Fibroblast of mammary gland (primary cell): ENCODE data around the gene MAGI1.
A peak's percentile ranks its signal among the peaks of the same experiment; 100 is the strongest.

ENCODE experiments used
- DNase-seq: peaks from one replicate; pipeline ENCODE4 v3.0.0-alpha.2; 2010; ENCODE audit warnings: low read depth
- H3K4me3 ChIP-seq: 2 replicates; pipeline ENCODE4 v1.5.1; 2011; ENCODE audit warnings: low read depth, mild to moderate bottlenecking, low read length, moderate library complexity; ENCODE audit not compliant: control insufficient read depth
- CTCF ChIP-seq: conservative IDR thresholded peaks from 2 replicates; pipeline ENCODE4 v1.5.1; 2011; ENCODE audit warnings: low read depth, low read length, inconsistent platforms; ENCODE audit not compliant: control insufficient read depth, insufficient read depth

The MAGI1 gene

GRCh38 chr3:65831733-65832425 is 206.8 kb downstream of the MAGI1 start:
- H3K4me3 ChIP-seq = no peak overlapping the region
- TF ChIP-seq CTCF = no peak
- peak; percentile 75 for DNase-seq

DNA sequence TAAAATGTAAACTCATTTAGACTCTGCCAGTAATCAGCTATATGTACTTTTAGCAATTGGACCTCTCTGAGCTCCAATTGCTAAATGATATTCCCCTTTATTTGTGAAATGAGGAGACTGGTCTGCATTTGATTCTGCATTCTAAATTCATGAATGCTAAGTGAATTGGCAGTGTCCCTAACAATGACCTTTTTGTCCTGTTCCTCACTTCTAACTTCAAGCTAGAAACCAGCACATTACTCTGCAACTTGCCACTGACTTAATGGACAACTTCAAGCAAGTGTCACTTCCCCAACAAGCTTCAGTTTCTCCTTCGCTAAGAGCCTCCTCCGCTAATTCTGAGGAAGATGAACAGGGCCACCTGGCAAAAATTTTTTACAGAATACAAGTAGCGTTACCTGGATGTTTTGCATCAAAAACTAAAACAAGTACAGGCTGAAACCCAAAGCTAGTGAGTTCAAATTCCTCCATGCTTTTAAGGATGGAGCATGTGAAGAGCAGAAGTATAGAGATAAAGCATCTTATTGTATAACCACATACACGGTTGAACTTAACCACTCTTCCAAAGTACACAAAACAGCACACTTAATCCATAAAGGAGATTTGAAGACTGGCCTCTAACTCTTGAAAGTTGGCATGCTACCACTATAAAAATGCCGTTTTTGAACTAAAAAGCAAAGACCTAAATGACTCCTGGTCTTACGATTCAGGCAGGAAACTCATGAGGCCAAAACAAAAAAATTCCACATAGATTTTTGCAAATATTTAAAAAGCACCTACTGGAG is 207.6 kb downstream of the MAGI1 start:
- H3K4me3 ChIP-seq = no peak overlapping the region
- DNase-seq = no peak
- no peak for TF ChIP-seq CTCF

GRCh38 chr3:65829228-65829627 is 209.5 kb downstream of the MAGI1 start:
- TF ChIP-seq CTCF = no peak

GRCh38 chr3:65828706-65829105 is 210.0 kb downstream of the MAGI1 start:
- DNase-seq = peak; percentile 59

More at GRCh38 chr3:65829228-65829627, 209.5 kb downstream of the MAGI1 start:
- H3K4me3 ChIP-seq = no peak overlapping the region
- DNase-seq = peak; percentile 23

DNA sequence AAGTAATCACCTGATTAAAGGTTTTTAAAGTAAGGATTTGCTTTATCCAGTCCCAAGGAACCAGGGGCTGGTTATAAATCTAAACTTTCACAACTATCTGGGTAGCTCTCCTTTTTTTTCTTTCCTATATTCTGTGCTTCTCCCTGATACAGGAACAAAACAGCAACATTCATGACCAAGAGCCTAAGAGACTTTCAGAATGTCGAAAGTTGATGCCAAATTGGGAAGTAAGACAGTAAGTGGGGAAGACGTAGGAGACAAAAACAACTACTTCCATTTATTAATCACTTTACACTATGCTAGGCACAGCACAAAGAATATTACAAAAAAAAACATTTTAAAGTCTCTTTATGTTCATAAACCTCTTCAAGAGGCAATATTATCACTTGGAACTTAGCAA is 211.6 kb downstream of the MAGI1 start:
- no peak for DNase-seq
- no peak overlapping the region for H3K4me3 ChIP-seq
- no peak for TF ChIP-seq CTCF

More at GRCh38 chr3:65828706-65829105, 210.0 kb downstream of the MAGI1 start:
- TF ChIP-seq CTCF = no peak
- no peak overlapping the region for H3K4me3 ChIP-seq

DNA sequence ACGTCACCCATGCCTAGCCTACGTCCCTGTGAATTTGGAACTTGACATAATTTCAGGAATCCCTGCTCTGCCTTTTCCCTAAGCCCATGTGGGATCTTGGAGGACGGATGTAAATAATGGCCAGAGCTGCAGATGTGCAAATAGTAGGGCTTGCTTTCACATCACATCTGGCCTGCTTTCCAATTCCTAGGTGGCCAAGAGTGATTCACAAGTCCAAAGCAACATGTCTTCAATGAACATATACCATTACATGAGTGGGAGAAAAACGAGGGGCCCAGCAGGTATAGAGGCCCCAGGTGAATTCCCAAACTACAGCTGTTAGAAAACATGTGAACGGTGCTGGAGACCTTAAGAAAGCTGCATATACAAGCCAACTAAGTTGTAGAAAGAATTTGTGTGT is 214.6 kb downstream of the MAGI1 start:
- H3K4me3 ChIP-seq = no peak overlapping the region
- TF ChIP-seq CTCF = no peak
- DNase-seq = no peak
